Measurements from ENCODE around the gene PRKCSH.

DNA sequence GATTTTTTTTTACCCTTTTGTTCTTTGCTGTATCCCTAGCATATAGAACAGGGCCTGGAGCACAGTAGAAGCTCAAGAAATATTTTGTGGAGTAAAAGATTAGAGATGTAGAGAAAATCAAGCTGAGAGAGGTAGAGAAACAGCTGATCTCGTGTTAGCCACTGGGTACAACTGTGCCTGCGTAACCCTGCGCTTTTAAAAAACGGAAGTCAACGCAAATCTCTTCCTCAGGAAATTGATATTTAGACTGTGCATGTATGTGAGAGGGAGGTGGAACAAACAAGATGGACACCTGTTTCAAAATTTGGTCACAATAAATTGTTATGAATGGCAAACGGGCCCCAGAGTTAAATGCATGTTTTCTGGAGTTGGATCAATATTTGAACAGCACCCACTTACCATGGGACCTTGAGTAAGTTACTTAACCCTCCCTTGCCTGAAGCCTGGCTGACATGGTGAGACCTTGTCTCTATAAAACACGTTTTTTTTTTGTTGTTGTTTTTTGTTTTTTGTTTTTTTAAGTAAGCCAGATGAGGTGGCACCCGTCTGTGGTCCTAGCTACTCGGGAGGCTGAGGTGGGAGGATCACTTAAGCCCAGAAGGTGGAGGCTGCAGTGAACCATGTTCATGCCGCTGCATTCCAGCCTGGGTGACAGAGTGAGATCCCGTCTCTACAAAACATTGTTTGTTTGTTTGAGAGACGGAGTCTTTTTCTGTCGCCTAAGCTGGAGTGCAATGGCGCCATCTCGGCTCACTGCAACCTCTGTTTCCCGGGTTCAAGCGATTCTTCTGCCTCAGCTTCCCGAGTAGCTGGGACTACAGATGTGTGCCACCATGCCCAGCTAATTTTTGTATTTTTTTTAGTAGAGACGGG is 48.0 kb upstream of the PRKCSH start:
- TF ChIP-seq EZH2 (IDR thresholded peaks at IDR 0.05; ENCODE audit: low read depth, unreplicated experiment) (no peak), NANOG (IDR thresholded peaks at IDR 0.05; ENCODE audit: borderline replicate concordance) (no peak), EZH2phosphoT487 (IDR thresholded peaks at IDR 0.05; ENCODE audit: unreplicated experiment) (no peak), CREB1 (CRISPR knock-in tag; IDR thresholded peaks at IDR 0.05; ENCODE audit: low read depth) (no peak), POLR2AphosphoS5 (IDR thresholded peaks at IDR 0.05; ENCODE audit: low read depth) (no peak), REST (IDR thresholded peaks at IDR 0.05; ENCODE audit: unreplicated experiment) (no peak), JUNB (IDR thresholded peaks at IDR 0.05; ENCODE audit: unreplicated experiment) (no peak), ZNF331 (CRISPR knock-in tag; IDR thresholded peaks at IDR 0.05; ENCODE audit: low read depth) (no peak), ETS1 (IDR thresholded peaks at IDR 0.05) (no peak), ZNF114 (CRISPR knock-in tag; IDR thresholded peaks at IDR 0.05) (no peak)
- TF ChIP-seq, protein P1, sequence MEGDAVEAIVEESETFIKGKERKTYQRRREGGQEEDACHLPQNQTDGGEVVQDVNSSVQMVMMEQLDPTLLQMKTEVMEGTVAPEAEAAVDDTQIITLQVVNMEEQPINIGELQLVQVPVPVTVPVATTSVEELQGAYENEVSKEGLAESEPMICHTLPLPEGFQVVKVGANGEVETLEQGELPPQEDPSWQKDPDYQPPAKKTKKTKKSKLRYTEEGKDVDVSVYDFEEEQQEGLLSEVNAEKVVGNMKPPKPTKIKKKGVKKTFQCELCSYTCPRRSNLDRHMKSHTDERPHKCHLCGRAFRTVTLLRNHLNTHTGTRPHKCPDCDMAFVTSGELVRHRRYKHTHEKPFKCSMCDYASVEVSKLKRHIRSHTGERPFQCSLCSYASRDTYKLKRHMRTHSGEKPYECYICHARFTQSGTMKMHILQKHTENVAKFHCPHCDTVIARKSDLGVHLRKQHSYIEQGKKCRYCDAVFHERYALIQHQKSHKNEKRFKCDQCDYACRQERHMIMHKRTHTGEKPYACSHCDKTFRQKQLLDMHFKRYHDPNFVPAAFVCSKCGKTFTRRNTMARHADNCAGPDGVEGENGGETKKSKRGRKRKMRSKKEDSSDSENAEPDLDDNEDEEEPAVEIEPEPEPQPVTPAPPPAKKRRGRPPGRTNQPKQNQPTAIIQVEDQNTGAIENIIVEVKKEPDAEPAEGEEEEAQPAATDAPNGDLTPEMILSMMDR (conservative IDR thresholded peaks at IDR 0.05; ENCODE audit: low read depth in 2 of 2), result no peak

All from GM23338 (cell line).